Neuron (in vitro differentiated cells): ENCODE data around the gene RASAL1.
A peak's percentile ranks its signal among the peaks of the same experiment; 100 is the strongest.

Experiments
- H2AFZ ChIP-seq: one replicate; pipeline ENCODE4 v1.6.1; 2013; ENCODE audit warnings: low read depth, mild to moderate bottlenecking, inconsistent platforms, low read length, moderate library complexity
- H3K27me3 ChIP-seq: one replicate; pipeline ENCODE4 v1.6.1; 2013; ENCODE audit warnings: low read length; ENCODE audit not compliant: insufficient read depth
- H3K36me3 ChIP-seq: one replicate; pipeline ENCODE4 v1.6.1; 2013; ENCODE audit warnings: low read length; ENCODE audit not compliant: insufficient read depth
- H3K4me1 ChIP-seq: one replicate; pipeline ENCODE4 v1.6.1; 2013; ENCODE audit warnings: low read length; ENCODE audit not compliant: insufficient read depth
- H3K4me3 ChIP-seq: 2 replicates; pipeline ENCODE4 v1.5.1; 2013; ENCODE audit warnings: mild to moderate bottlenecking, low read length, moderate library complexity
- H3K9me3 ChIP-seq: one replicate; pipeline ENCODE4 v1.6.1; 2013; ENCODE audit warnings: low read length

Gene RASAL1, protein sequence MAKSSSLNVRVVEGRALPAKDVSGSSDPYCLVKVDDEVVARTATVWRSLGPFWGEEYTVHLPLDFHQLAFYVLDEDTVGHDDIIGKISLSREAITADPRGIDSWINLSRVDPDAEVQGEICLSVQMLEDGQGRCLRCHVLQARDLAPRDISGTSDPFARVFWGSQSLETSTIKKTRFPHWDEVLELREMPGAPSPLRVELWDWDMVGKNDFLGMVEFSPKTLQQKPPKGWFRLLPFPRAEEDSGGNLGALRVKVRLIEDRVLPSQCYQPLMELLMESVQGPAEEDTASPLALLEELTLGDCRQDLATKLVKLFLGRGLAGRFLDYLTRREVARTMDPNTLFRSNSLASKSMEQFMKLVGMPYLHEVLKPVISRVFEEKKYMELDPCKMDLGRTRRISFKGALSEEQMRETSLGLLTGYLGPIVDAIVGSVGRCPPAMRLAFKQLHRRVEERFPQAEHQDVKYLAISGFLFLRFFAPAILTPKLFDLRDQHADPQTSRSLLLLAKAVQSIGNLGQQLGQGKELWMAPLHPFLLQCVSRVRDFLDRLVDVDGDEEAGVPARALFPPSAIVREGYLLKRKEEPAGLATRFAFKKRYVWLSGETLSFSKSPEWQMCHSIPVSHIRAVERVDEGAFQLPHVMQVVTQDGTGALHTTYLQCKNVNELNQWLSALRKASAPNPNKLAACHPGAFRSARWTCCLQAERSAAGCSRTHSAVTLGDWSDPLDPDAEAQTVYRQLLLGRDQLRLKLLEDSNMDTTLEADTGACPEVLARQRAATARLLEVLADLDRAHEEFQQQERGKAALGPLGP

DNA sequence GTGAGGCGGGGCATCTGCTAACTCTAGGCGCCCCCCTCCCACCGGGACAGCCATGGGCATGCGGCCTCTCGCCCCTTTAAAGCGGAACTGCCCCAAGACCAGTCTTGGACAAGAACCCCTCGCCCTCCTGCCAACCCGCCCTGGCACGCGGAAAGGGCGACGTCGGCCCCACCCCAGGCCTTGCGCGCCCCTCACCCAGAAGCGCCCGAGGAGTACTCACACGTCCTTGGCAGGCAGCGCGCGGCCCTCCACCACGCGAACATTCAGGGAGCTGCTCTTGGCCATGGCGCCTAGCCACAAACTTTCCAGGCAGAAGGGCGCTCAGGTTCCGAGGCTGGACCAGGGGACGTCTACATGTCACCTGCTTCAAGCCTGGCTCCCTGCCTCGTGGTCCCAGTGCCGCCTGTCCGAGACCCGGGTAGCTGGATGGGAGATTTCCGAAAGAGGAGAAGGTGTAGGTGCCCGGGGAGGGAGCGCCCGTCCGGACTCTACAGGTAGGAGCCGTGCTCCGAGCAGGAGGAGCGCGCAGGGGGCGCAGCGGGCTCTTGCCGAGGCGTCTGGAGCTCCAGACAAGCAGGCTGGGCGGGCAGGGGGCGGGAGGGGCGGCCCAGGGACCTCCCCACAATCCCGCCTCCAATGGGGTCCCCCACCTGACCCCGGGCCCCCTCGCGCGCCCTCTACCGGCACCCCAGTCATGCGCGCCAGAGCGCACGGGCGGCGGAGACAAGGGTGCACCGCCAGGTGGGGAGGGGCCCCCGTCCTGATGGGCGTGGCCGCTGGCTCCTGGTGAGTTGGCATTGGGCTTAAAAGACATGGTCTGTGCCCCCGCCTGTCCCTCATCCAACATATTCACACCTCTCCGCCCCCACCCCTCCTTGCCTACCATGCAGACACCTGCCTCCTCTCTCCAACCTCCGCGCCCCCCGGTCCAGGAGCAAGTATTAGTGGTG is at the start of gene RASAL1:
TSS of gene RASAL1 (minus strand) at position 584 of the 950 bp plus-strand sequence. CDS start at position 285, 299 bp downstream.
- Histone ChIP-seq H2AFZ (no peak within 1 kb of the TSS), H3K36me3 (no peaks in the 10 kb centered on the region), H3K4me3 (no peak within 1 kb of the TSS), H3K27me3 (peaks cover 45% of the 10 kb centered on the region), H3K9me3 (no peaks in the 10 kb centered on the region), H3K4me1 (no peaks in the 10 kb centered on the region)

DNA sequence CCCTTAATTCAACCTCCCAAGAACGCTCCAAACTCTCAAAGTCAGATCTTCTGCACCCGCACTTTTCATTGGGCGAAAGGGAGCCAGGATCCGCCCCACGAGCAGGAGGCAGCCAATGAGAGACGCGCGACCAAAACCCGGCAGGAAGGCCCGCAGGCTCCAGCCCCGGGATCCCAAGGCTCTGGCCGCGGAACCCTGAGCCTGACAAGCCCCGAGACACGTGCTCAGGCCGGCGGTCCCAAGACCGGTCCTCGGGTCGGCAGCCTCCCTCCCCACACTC is 49.3 kb upstream of the RASAL1 start:
- no peaks in the 10 kb centered on the region for H3K9me3 ChIP-seq
- peaks cover 15% of the 10 kb centered on the region for H3K4me1 ChIP-seq
- H3K36me3 ChIP-seq: peaks cover 28% of the 10 kb centered on the region
- no peaks in the 10 kb centered on the region for H3K27me3 ChIP-seq
- peak overlapping the region; percentile 86 for H2AFZ ChIP-seq
- H3K4me3 ChIP-seq: peak overlapping the region; percentile 85

GRCh38 chr12:113184098-113184899 is 48.7 kb upstream of the RASAL1 start:
- Histone ChIP-seq H3K27me3 (no peaks in the 10 kb centered on the region), H3K4me3 (peak overlapping the region; percentile 85), H3K36me3 (peaks cover 31% of the 10 kb centered on the region), H2AFZ (peak overlapping the region; percentile 86), H3K9me3 (no peaks in the 10 kb centered on the region), H3K4me1 (peaks cover 15% of the 10 kb centered on the region)

DNA sequence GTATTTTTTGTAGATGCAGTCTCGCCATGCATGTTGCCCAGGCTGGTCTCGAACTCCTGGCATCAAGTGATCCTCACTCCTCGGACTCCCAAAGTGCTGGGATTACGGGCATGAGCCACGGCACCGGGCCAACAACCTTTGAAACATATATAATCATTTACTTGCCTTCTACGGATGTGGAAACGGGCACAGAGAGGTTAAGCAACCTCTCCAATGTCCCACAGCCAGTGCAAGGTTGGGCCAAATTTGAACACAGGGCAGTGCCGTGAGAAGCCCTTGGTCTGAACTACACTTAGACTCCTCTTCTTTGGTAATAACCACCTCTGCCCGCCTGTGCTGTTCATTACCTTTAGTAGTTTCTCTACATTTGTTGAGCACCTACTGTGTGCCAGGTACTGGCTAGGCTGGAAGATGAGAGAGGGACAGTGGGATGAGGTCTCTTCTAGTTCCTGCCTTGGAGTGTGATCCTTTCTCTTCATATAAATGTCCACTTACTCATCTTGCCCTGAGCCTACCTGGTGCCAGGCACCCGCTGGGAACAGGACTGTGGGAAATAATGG is 47.5 kb upstream of the RASAL1 start:
- no peaks in the 10 kb centered on the region for H3K27me3 ChIP-seq
- H3K4me1 ChIP-seq: peaks cover 15% of the 10 kb centered on the region
- H3K9me3 ChIP-seq: peaks cover 2% of the 10 kb centered on the region
- no peak overlapping the region for H3K4me3 ChIP-seq
- H2AFZ ChIP-seq: no peak overlapping the region
- H3K36me3 ChIP-seq: peaks cover 39% of the 10 kb centered on the region

- H3K27me3 ChIP-seq: no peaks in the 10 kb centered on the region
- no peak overlapping the region for H2AFZ ChIP-seq
- H3K4me1 ChIP-seq: peaks cover 15% of the 10 kb centered on the region
- peaks cover 50% of the 10 kb centered on the region for H3K36me3 ChIP-seq
- no peak overlapping the region for H3K4me3 ChIP-seq
- peaks cover 14% of the 10 kb centered on the region for H3K9me3 ChIP-seq
These were observed 46.4 kb upstream of the RASAL1 start for GRCh38 chr12:113181975-113182374.

- Histone ChIP-seq H3K4me3 (no peak overlapping the region), H3K36me3 (peaks cover 56% of the 10 kb centered on the region), H3K9me3 (peaks cover 19% of the 10 kb centered on the region), H3K4me1 (peaks cover 4% of the 10 kb centered on the region), H3K27me3 (no peaks in the 10 kb centered on the region), H2AFZ (no peak overlapping the region)
These were observed 44.8 kb upstream of the RASAL1 start for GRCh38 chr12:113180333-113180732.

GRCh38 chr12:113179023-113179422 is 43.5 kb upstream of the RASAL1 start:
- no peak overlapping the region for H3K4me3 ChIP-seq
- peaks cover 19% of the 10 kb centered on the region for H3K9me3 ChIP-seq
- H2AFZ ChIP-seq: no peak overlapping the region
- no peaks in the 10 kb centered on the region for H3K4me1 ChIP-seq
- no peaks in the 10 kb centered on the region for H3K27me3 ChIP-seq
- H3K36me3 ChIP-seq: peaks cover 59% of the 10 kb centered on the region

DNA sequence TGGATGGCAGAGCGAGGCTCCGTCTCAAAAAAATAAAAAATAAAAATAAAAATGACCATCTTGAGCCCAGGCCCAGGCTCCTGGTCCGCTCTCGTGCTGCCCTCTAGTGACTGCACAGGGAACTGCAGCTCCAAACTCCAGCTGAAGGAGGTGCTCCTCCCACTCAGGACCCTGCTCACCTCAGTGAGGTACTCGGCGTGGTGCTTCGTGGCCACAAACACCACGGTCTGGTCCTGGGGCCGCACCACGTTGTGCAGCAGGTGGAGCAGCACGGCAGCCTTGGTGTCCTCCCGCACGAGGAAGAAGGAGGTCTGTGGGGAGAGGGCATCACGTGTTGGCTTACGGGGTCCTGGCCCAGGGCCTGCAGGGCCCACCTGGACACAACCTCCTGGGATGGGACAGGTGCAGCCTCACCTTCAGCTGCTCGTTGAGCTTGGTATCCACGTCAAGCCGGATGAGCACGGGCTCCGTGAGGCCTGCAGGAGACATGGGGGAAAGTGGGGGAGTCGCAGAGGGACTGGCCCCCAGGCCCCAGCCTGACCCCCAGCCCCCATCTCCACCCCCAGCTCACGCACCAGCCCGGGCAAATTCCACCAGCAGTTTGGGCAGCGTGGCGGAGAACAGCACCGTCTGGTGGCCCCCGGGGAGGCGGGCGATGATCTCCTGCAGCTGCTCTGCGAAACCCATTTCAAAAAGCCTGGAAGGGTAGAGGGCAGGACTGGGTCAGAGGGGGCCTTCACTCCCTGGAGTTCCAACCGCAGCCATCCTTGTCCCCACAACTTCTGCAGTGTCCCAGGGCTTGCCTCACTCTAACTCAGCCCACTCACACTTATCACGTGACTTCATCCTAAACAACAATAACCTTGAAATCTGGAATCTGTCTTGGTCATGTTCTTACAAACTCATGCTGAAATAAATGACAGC is 39.2 kb upstream of the RASAL1 start:
- H3K36me3 ChIP-seq: peaks cover 71% of the 10 kb centered on the region
- H3K4me3 ChIP-seq: no peak overlapping the region
- no peaks in the 10 kb centered on the region for H3K27me3 ChIP-seq
- H3K4me1 ChIP-seq: no peaks in the 10 kb centered on the region
- peaks cover 19% of the 10 kb centered on the region for H3K9me3 ChIP-seq
- H2AFZ ChIP-seq: no peak overlapping the region

DNA sequence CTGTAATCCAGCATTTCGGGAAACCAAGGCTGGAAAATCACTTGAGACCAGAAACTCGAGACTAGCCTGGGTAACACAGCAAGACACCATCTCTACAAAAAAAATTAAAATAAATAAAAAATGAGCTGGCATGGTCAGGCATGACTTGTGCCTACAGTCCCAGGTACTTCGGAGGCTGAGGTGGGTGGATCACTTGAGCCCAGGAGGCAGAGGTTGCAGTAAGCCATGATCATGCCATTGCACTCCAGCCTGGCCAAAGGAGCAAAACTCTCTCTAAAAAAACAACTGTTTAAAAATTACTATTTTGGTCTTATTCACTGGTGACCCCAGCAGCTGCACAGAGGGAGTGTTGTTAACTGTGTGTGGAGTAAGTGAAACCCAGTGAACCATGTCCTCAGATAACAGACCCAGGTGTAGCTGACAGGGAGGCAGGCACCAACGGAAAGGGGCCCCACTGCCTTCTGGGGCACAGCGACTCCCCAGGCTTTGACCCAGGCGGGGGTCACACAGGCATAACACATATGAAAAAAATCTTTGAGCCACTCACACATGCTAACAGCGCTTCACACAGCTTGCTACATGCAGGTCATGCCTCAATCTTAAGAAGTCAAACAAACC is 37.6 kb upstream of the RASAL1 start:
- peaks cover 16% of the 10 kb centered on the region for H3K9me3 ChIP-seq
- no peaks in the 10 kb centered on the region for H3K27me3 ChIP-seq
- H3K4me1 ChIP-seq: no peaks in the 10 kb centered on the region
- H3K4me3 ChIP-seq: no peak overlapping the region
- peaks cover 67% of the 10 kb centered on the region for H3K36me3 ChIP-seq
- no peak overlapping the region for H2AFZ ChIP-seq

DNA sequence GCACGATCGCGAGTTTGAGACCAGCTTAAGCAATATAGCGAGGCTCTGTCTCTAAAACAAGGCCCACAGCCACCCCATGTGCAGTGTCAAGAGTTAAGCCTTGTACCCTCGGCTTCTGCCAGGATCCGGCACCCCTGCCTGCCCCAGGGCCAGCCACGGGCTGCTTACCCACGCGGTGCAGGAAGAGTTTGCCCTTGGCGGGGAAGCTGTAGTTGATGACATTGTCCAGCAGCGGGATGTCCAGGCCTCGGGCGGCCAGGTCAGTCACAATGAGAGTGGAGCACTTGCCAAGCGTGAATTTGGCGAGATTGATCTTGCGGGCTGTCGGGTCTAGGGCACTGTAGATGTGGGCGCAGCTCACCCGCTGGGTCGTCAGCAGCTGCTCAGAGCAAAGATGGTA is 36.6 kb upstream of the RASAL1 start:
- no peak overlapping the region for H3K4me3 ChIP-seq
- peaks cover 66% of the 10 kb centered on the region for H3K36me3 ChIP-seq
- H3K4me1 ChIP-seq: no peaks in the 10 kb centered on the region
- no peak overlapping the region for H2AFZ ChIP-seq
- no peaks in the 10 kb centered on the region for H3K27me3 ChIP-seq
- peaks cover 7% of the 10 kb centered on the region for H3K9me3 ChIP-seq

DNA sequence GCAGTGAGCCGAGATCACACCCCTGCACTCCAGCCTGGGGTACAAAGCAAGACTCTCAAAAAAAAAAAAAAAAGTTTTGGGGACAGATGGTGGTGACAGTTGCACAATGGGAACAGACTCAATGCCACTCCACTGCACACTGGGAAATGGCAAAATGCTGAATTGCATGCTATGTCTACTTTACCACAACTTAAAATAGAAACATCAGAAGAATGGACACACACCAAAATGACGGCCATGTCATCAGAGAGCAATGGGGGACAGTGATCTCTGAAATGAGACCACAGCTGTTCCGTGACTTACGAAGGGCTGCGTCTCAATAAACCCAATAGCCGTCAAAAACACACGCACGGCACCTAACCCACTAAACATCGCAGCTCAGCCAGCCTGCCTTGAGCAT is 36.0 kb upstream of the RASAL1 start:
- Histone ChIP-seq H3K9me3 (peaks cover under 1% of the 10 kb centered on the region), H2AFZ (no peak overlapping the region), H3K4me3 (no peak overlapping the region), H3K27me3 (no peaks in the 10 kb centered on the region), H3K4me1 (no peaks in the 10 kb centered on the region), H3K36me3 (peaks cover 65% of the 10 kb centered on the region)
